ENCODE results near the gene ZNF93. TPM values are rescaled to one million over a fixed set of nuclear protein-coding genes. Genes with fewer than 3 reads are reported as not detected.
"Not testable (repeated sequence)": the region's sequence is repeated elsewhere in the genome, so short reads cannot be mapped to it uniquely, and the experiment has no call there.

ZNF93 gene
- total RNA-seq, result 10 to 100 TPM; 21.7 to 22.3 TPM

DNA sequence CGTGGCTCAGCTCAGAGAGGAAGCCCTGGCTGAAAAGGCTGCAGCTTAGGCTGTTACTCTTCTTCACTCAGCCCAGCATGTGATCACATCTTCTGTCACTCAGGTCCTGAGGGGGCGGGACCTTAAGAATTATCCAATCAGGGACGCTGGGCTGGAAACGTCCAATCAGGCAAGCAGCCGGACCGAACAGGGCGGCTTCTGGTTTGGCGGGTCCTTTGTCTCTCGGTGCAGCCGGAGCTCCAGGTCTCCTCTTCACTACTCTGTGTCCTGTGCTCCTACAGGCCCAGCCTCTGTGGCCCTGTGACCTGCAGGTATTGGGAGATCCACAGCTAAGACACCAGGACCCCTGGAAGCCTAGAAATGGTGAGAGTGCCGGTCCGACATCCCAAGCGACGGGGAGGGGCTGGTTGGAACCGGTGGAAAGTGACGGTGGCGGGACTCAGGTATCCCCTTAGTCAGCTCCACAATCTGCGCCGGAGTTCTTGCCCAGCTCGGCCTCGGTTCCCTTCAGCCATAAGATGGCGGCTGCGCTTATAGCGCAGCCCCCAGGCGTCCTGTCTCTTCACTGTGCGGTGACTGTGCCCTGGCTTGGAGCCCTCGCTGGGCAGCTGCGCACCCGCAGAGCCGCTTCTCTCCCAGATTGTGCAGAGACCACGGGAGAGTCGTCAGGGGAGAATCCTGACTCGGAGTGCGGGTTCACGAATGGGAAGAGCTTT lies at the start of gene ZNF93:
ZNF93 (plus strand) TSS at position 218 of the 716 bp plus-strand sequence; CDS start at position 361, 143 bp downstream.
- intact Hi-C loops (cut with DNase I, micrococcal nuclease), result loop anchor here (1.0 to 2.0 kb wide), 11 partner anchors 28 to 310 kb away; partner anchors contain the start of genes ZNF101 (in 1 of the 2), ZNF14 (in 1 of the 2), ZNF486 (in 1 of the 2) and ZNF506 (in 1 of the 2)

DNA sequence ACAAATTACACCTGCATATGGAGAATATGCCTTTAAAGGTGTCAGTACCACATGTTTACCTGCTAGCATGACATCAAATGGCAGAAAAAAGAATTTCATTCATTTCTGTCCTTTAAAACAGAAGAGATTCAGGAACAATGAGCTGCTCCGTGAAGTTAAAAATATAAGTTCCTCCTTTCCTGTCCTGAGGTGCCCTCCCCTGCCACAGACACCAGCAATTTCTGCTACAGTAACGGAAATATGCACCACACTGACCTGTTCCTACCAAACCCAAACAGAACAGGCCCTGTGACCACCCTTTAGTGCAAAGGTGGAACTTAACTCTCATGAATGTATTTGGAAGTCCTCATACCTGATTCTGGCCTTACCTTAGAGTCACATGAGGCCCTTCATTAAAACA lies 49.0 kb upstream of the ZNF93 start:
- H3K27ac Mint-ChIP-seq; H3K4me1 Mint-ChIP-seq; H3K4me3 Mint-ChIP-seq; H3K27me3 Mint-ChIP-seq; DNase-seq; H3K9me3 Mint-ChIP-seq (ENCODE audit: low read depth); ATAC-seq; intact Hi-C loops (cut with DNase I, micrococcal nuclease); POLR2A ChIA-PET; CTCF ChIA-PET: not testable (repeated sequence)
- peaks cover 15% of the 10 kb centered on the region for H3K36me3 Mint-ChIP-seq (ENCODE audit: low read depth)

More for the DNA sequence above, at the start of gene ZNF93:
- CTCF ChIA-PET, result interaction anchor here (0.6 to 1.4 kb wide), 4 partner anchors 29 to 167 kb away, joined by 3 to 5 read pairs (median 4); no protein-coding TSS in a partner anchor
- DNase-seq, result peak; percentile 95
- Mint-ChIP-seq H3K4me1 (peaks cover 39% of the 10 kb centered on the region), H3K27ac (peak within 1 kb of the TSS; percentile 97), H3K27me3 (no peaks in the 10 kb centered on the region), H3K4me3 (peak within 1 kb of the TSS; percentile 99), H3K36me3 (ENCODE audit: low read depth) (peaks cover 42% of the 10 kb centered on the region), H3K9me3 (ENCODE audit: low read depth) (peaks cover 31% of the 10 kb centered on the region)
- POLR2A ChIA-PET, result interaction anchor here (0.5 to 3.7 kb wide), 13 partner anchors 18 to 524 kb away, joined by 3 to 21 read pairs (median 4); partner anchors contain the start of genes ZNF253, ZNF486 and ZNF506
- ATAC-seq, result peak; percentile 95

DNA sequence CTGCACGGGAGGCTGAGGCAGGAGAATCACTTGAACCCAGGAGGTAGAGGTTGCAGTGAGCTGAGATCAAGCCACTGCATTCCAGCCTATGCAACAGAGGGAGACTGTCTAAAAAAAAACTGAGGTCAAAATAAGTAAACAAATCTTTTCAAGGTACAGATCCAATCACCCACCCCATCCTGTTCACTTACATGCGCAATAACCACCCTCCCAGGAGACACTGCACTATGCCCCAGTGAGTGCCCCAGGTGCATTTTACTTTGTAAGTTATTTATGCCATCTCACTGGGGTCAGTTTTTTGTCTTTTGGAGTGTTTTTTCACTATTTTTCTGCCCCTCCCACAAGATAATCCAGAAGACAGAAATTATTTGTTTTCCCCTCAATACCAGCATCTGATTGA lies 42.0 kb upstream of the ZNF93 start:
- Mint-ChIP-seq H3K27me3 (no peaks in the 10 kb centered on the region), H3K36me3 (ENCODE audit: low read depth) (peaks cover 34% of the 10 kb centered on the region), H3K4me1 (peaks cover 10% of the 10 kb centered on the region), H3K9me3 (ENCODE audit: low read depth) (peaks cover 1% of the 10 kb centered on the region), H3K27ac (no peak overlapping the region), H3K4me3 (no peak overlapping the region)
- ChIA-PET CTCF (no interaction called here), POLR2A (no interaction called here)
- DNase-seq, result no peak
- no peak for ATAC-seq
- intact Hi-C loops (cut with DNase I, micrococcal nuclease), result no loop called here

DNA sequence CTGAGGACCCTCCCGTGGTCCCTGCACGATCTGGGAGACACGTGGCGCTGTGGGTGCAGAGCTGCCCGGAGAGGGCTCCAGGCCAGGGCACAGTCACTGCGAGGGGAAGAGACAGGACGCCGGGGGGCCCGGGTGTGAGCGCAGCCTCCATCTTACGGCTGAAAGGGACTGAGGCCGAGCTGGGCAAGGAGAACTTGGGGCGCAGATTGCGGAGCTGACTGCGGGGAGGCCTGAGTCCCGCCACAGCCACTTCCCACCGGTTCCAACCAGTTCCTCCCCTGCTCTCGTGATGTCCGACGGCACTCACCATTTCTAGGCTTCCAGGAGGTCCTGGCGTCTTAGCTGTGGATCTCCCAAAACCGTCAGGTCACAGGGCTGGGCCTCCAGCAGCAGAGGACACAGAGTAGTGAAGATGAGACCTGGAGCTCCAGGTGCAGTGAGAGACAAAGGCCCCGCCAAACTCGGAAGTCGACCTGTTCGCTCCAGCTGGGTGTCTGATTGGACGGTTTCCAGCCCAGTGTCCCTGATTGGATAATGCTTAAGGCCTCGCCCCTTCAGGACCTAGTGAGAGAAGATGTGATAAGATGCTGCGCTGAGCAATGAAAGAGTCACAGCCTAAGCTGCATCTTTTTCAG lies 39.9 kb upstream of the ZNF93 start:
- peaks cover 27% of the 10 kb centered on the region for H3K36me3 Mint-ChIP-seq (ENCODE audit: low read depth)
- H3K4me3 Mint-ChIP-seq, result peak overlapping the region; percentile 83
- ChIA-PET CTCF (interaction anchor here (0.6 to 1.2 kb wide), 7 partner anchors 8 to 1619 kb away, joined by 3 read pairs; partner anchors contain the start of gene ZNF101), POLR2A (interaction anchor here (0.6 to 1.9 kb wide), 6 partner anchors 11 to 341 kb away, joined by 3 to 11 read pairs (median 3); partner anchors contain the start of genes ATP13A1 and ZNF506)
- H3K27ac Mint-ChIP-seq, result peak overlapping the region; percentile 82
- peaks cover 1% of the 10 kb centered on the region for H3K9me3 Mint-ChIP-seq (ENCODE audit: low read depth)
- intact Hi-C loops (cut with DNase I, micrococcal nuclease), result loop anchor here (1.0 to 10.0 kb wide), 2 partner anchors 39 to 1164 kb away; partner anchors contain the start of genes ZNF430 (in 1 of the 2) and ZNF93 (in 1 of the 2)
- DNase-seq, result peak; percentile 86
- peak; percentile 72 for ATAC-seq
- peaks cover 7% of the 10 kb centered on the region for H3K4me1 Mint-ChIP-seq
- H3K27me3 Mint-ChIP-seq, result no peaks in the 10 kb centered on the region

DNA sequence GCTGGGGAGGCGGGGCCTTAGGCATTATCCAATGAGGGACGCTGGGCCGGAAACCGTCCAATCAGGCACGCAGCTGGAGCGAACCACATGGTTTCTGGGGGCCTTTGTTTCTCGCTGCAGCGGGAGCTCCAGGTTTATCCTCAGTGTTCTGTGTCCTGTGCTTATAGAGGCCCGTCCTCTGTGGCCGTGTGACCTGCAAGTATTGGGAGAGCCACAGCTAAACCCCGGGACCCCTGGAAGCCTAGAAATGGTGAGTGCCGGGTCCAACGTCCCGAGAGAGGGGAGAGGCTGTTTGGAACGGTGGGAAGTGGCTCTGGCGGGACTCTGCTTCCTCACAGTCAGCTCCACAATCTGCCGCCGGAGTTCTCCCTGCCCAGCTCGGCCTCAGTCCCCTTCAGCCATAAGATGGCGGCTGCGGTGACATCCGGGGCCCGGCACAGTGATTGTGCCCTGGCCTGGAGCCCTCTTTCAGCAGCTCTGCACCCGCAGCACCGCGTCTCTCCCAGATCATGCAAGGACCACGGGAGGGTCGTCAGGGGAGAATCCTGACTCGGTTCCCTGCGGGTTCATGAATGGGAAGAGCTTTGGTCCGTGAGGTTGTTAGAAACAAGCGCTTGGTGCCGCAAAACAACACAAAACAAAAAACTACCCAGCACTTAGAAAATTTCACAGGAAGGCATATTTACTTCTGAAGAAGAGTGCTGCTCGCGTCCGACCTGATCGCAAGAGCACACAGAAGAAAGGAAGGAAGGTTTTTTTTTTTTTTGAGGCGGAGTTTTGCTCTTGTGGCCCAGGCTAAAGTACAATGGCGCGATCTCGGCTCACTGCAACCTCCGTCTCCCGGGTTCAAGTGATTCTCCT lies 34.8 kb upstream of the ZNF93 start, which contains the start of gene ZNF253:
ZNF253 (plus strand) TSS at position 133 of the 861 bp plus-strand sequence; CDS start at position 248, 115 bp downstream.
- H3K4me1 Mint-ChIP-seq, result peaks cover 22% of the 10 kb centered on the region
- no peaks in the 10 kb centered on the region for H3K27me3 Mint-ChIP-seq
- DNase-seq (peak; percentile 98), ATAC-seq (peak; percentile 93)
- H3K4me3 Mint-ChIP-seq, result peak within 1 kb of the TSS; percentile 88
- peaks cover 15% of the 10 kb centered on the region for H3K36me3 Mint-ChIP-seq (ENCODE audit: low read depth)
- CTCF ChIA-PET, result interaction anchor here (0.5 to 1.7 kb wide), 8 partner anchors 11 to 186 kb away, joined by 3 to 8 read pairs (median 3); partner anchors contain the start of genes ZNF14 and ZNF506
- H3K9me3 Mint-ChIP-seq (ENCODE audit: low read depth), result peaks cover 1% of the 10 kb centered on the region
- POLR2A ChIA-PET, result interaction anchor here (0.6 to 2.1 kb wide), 14 partner anchors 9 to 911 kb away, joined by 3 to 21 read pairs (median 4); partner anchors contain the start of genes ATP13A1, ZNF101, ZNF506 and ZNF66
- intact Hi-C loops (cut with DNase I, micrococcal nuclease), result loop anchor here (1.0 to 10.0 kb wide), 17 partner anchors 35 to 1159 kb away; partner anchors contain the start of genes ATP13A1 (in 2 of the 2), ZNF14 (in 2 of the 2), ZNF506 (in 2 of the 2) and ZNF101 (in 1 of the 2)
- H3K27ac Mint-ChIP-seq, result peak within 1 kb of the TSS; percentile 98

DNA sequence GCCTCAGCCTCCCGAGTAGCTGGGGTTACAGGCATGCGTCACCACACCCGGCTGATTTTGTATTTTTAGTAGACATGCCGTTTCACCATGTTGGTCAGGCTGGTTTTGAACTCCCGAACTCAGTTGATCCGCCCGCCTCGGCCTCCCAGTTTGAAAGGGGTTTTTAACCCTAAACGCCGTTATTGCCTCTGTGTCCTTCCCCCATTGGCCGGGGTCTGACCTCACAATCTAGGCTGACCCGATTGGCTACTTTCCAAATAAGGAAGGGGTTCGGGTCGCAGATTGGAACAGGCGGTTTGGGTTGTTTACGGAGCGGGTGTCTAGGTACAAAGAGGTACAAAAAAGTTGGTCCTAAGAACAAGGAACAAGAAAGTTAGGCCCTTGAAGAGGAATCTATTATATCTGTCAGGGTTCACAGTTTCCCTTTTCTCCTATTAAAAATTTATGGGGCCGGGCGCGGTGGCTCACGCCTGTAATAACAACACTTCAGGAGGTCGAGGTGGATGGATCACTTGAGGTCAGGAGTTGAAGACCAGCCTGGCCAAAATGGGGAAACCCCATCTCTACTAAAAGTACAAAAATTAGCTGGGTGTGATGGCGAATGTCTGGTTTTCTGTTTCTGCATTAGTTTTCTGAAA lies 34.0 kb upstream of the ZNF93 start:
- intact Hi-C loops (cut with DNase I, micrococcal nuclease), result loop anchor here (1.0 to 10.0 kb wide), 14 partner anchors 34 to 1158 kb away; partner anchors contain the start of genes ATP13A1 (in 2 of the 2), ZNF506 (in 2 of the 2), ZNF101 (in 1 of the 2) and ZNF14 (in 1 of the 2)
- Mint-ChIP-seq H3K27me3 (no peaks in the 10 kb centered on the region), H3K4me3 (peak overlapping the region; percentile 88), H3K36me3 (ENCODE audit: low read depth) (peaks cover 19% of the 10 kb centered on the region), H3K27ac (peak overlapping the region; percentile 98), H3K9me3 (ENCODE audit: low read depth) (no peaks in the 10 kb centered on the region), H3K4me1 (peaks cover 27% of the 10 kb centered on the region)
- CTCF ChIA-PET, result interaction anchor here (0.6 to 1.5 kb wide), 3 partner anchors 32 to 1532 kb away, joined by 3 to 6 read pairs (median 3); no protein-coding TSS in a partner anchor
- POLR2A ChIA-PET, result interaction anchor here (1.3 to 2.1 kb wide), 4 partner anchors 11 to 203 kb away, joined by 4 to 21 read pairs (median 8); partner anchors contain the start of genes ATP13A1, ZNF506 and ZNF93
- DNase-seq (peak; percentile 76), ATAC-seq (peak; percentile 14)

DNA sequence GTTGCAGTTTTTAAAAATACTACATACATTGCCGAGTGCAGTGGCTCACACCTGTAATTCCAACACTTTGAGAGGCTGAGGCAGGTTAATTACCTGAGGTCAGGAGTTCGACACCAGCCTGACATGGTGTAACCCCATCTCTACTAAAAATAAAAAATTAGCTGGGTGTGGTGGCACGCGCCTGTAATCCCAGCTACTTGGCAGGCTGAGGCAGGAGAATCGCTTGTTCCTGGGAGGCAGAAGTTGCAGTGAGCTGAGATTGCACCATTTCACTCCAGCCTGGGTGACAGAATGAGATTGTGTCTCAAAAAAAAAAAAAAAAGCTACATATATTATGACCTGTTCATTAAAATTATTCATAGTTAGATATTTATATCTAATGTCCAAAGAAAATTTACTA lies 30.7 kb upstream of the ZNF93 start:
- H3K9me3 Mint-ChIP-seq (ENCODE audit: low read depth); intact Hi-C loops (cut with DNase I, micrococcal nuclease); ATAC-seq; POLR2A ChIA-PET; H3K27me3 Mint-ChIP-seq; H3K27ac Mint-ChIP-seq; DNase-seq; H3K4me3 Mint-ChIP-seq: not testable (repeated sequence)
- Mint-ChIP-seq H3K4me1 (peaks cover 45% of the 10 kb centered on the region), H3K36me3 (ENCODE audit: low read depth) (peaks cover 42% of the 10 kb centered on the region)
- CTCF ChIA-PET, result interaction anchor here (0.6 kb wide), 1 partner anchor 1845 kb away, joined by 3 read pairs; no protein-coding TSS in a partner anchor

DNA sequence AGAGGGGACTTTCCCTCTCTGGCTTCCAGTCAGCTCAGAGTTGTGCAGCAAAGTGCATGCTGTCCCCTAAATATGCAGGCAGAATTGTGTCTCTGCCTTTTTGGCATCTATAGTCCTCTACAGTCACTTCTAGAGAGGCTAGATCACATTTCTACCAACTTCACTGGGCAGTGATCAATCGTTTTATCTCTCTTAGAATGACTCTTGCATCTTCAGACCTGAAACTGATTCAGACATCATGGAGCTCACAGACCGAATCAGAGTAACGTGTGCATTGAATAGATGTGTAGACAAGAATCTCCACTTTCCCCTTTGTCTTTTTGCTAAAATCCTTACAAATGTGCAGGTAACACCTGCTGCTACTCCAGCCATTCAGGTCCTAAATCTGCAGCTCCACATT lies 28.8 kb upstream of the ZNF93 start:
- H3K27me3 Mint-ChIP-seq, result no peaks in the 10 kb centered on the region
- peaks cover 55% of the 10 kb centered on the region for H3K36me3 Mint-ChIP-seq (ENCODE audit: low read depth)
- CTCF ChIA-PET, result interaction anchor here (1.4 to 1.5 kb wide), 2 partner anchors 11 to 29 kb away, joined by 3 to 5 read pairs; partner anchors contain the start of gene ZNF93
- peak overlapping the region; percentile 37 for H3K27ac Mint-ChIP-seq
- POLR2A ChIA-PET, result interaction anchor here (0.5 to 1.2 kb wide), 3 partner anchors 11 to 55 kb away, joined by 3 read pairs; no protein-coding TSS in a partner anchor
- H3K9me3 Mint-ChIP-seq (ENCODE audit: low read depth), result no peaks in the 10 kb centered on the region
- H3K4me3 Mint-ChIP-seq, result no peak overlapping the region
- intact Hi-C loops (cut with DNase I, micrococcal nuclease), result no loop called here
- ATAC-seq (peak; percentile 90), DNase-seq (peak; percentile 34)
- H3K4me1 Mint-ChIP-seq, result peaks cover 49% of the 10 kb centered on the region

DNA sequence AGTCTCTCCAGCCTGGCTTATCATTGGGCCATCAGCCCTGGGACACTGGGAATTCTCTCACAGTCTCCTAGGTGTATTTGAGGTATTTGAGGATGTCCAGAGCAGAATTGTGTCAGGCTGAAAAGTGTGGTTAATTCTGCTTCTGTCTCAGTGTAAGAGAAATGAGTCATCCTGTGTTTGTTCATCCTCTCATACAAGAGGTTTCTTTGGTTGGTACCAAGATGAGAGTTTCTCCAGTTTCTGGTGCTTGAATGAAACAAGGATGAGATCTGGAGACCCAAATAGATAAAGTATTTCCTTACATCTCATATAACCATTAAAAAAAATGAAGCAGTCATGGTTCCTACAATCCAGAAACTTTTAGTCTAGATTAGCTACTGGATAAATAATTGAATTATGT lies 27.4 kb upstream of the ZNF93 start:
- ChIA-PET CTCF (no interaction called here), POLR2A (interaction anchor here (1.0 kb wide), 1 partner anchor 56 kb away, joined by 3 read pairs; no protein-coding TSS in a partner anchor)
- H3K9me3 Mint-ChIP-seq (ENCODE audit: low read depth), result peaks cover 3% of the 10 kb centered on the region
- intact Hi-C loops (cut with DNase I, micrococcal nuclease), result loop anchor here in 1 of 2 experiments (1.0 kb wide), 2 partner anchors 27 to 56 kb away; partner anchors contain the start of gene ZNF93
- H3K27ac Mint-ChIP-seq, result no peak overlapping the region
- ATAC-seq, result peak; percentile 58
- no peaks in the 10 kb centered on the region for H3K27me3 Mint-ChIP-seq
- peaks cover 56% of the 10 kb centered on the region for H3K36me3 Mint-ChIP-seq (ENCODE audit: low read depth)
- H3K4me1 Mint-ChIP-seq, result peaks cover 41% of the 10 kb centered on the region
- H3K4me3 Mint-ChIP-seq, result no peak overlapping the region
- DNase-seq, result no peak

DNA sequence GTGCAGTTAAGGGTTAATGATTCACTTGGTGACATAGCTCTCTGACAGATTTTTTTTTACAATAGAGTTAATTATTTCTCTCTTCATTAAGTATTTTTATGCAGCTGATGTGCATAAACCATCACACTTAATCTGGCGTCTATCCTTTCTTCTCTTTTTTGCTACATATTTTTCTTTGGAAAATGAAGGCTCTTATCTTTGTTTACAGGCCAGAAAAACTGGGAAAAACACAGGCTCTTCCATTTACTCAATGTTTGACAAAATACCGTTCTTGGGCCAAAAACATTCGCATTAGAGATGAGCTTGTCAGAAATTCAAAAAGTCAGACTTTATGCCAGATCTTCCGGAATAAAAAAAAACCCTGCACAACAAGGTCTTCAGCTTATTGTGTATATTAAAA lies 23.0 kb upstream of the ZNF93 start:
- ChIA-PET CTCF (no interaction called here), POLR2A (no interaction called here)
- intact Hi-C loops (cut with DNase I, micrococcal nuclease), result no loop called here
- Mint-ChIP-seq H3K27ac (no peak overlapping the region), H3K4me3 (no peak overlapping the region), H3K9me3 (ENCODE audit: low read depth) (peaks cover 5% of the 10 kb centered on the region), H3K36me3 (ENCODE audit: low read depth) (peaks cover 71% of the 10 kb centered on the region), H3K27me3 (no peaks in the 10 kb centered on the region), H3K4me1 (peaks cover 16% of the 10 kb centered on the region)
- DNase-seq (no peak), ATAC-seq (no peak)

Measured in activated CD4-positive, alpha-beta T cell treated with anti-CD3 and anti-CD28 coated beads for 36 hours (primary cell).